Measurements from ENCODE around the gene CLTB. TPM values are rescaled to one million over a fixed set of nuclear protein-coding genes. Genes with fewer than 3 reads are reported as not detected.

The CLTB gene
- total RNA-seq, 1 donor from 2014 or later, result 38.1 TPM

- no peaks in the 10 kb centered on the region for H3K27me3 Mint-ChIP-seq
- H3K9me3 Mint-ChIP-seq, result no peaks in the 10 kb centered on the region
- peak overlapping the region; percentile 39 for H3K4me3 Mint-ChIP-seq
- no peak for DNase-seq (ENCODE audit: extremely low spot score, unreplicated experiment)
- no peak for TF ChIP-seq CTCF (conservative IDR thresholded peaks at IDR 0.05)
- H3K36me3 Mint-ChIP-seq, result peaks cover 12% of the 10 kb centered on the region
- peak overlapping the region; percentile 91 for H3K27ac Mint-ChIP-seq
- H3K4me1 Mint-ChIP-seq (ENCODE audit: unreplicated experiment), result peaks cover 25% of the 10 kb centered on the region
These were observed 14.8 kb downstream of the CLTB start for GRCh38 chr5:176401281-176402205.

GRCh38 chr5:176400382-176401156, 15.8 kb downstream of the CLTB start:
- peak overlapping the region; percentile 44 for H3K4me3 Mint-ChIP-seq
- no peak for TF ChIP-seq CTCF (conservative IDR thresholded peaks at IDR 0.05)
- no peak for DNase-seq (ENCODE audit: extremely low spot score, unreplicated experiment)
- H3K9me3 Mint-ChIP-seq, result no peaks in the 10 kb centered on the region
- no peaks in the 10 kb centered on the region for H3K27me3 Mint-ChIP-seq
- H3K36me3 Mint-ChIP-seq, result peaks cover 12% of the 10 kb centered on the region
- peaks cover 31% of the 10 kb centered on the region for H3K4me1 Mint-ChIP-seq (ENCODE audit: unreplicated experiment)
- H3K27ac Mint-ChIP-seq, result peak overlapping the region; percentile 91

GRCh38 chr5:176397736-176398420, 18.5 kb downstream of the CLTB start:
- Mint-ChIP-seq H3K4me1 (ENCODE audit: unreplicated experiment) (peaks cover 31% of the 10 kb centered on the region), H3K27ac (peak overlapping the region; percentile 72), H3K4me3 (no peak overlapping the region), H3K9me3 (no peaks in the 10 kb centered on the region), H3K36me3 (peaks cover 12% of the 10 kb centered on the region), H3K27me3 (no peaks in the 10 kb centered on the region)
- DNase-seq (ENCODE audit: extremely low spot score, unreplicated experiment), result no peak
- no peak for TF ChIP-seq CTCF (conservative IDR thresholded peaks at IDR 0.05)

GRCh38 chr5:176396330-176396729, 20.0 kb downstream of the CLTB start:
- DNase-seq (ENCODE audit: extremely low spot score, unreplicated experiment), result no peak
- Mint-ChIP-seq H3K9me3 (no peaks in the 10 kb centered on the region), H3K4me1 (ENCODE audit: unreplicated experiment) (peaks cover 20% of the 10 kb centered on the region), H3K36me3 (peaks cover 13% of the 10 kb centered on the region), H3K27ac (peak overlapping the region; percentile 85), H3K27me3 (no peaks in the 10 kb centered on the region), H3K4me3 (no peak overlapping the region)
- TF ChIP-seq CTCF (conservative IDR thresholded peaks at IDR 0.05), result no peak

- H3K4me3 Mint-ChIP-seq, result no peak overlapping the region
- no peak for TF ChIP-seq CTCF (conservative IDR thresholded peaks at IDR 0.05)
- H3K36me3 Mint-ChIP-seq, result peaks cover 13% of the 10 kb centered on the region
- H3K4me1 Mint-ChIP-seq (ENCODE audit: unreplicated experiment), result peaks cover 11% of the 10 kb centered on the region
- H3K9me3 Mint-ChIP-seq, result no peaks in the 10 kb centered on the region
- no peak for DNase-seq (ENCODE audit: extremely low spot score, unreplicated experiment)
- no peaks in the 10 kb centered on the region for H3K27me3 Mint-ChIP-seq
- peak overlapping the region; percentile 34 for H3K27ac Mint-ChIP-seq
These were observed 21.3 kb downstream of the CLTB start for GRCh38 chr5:176394881-176395675.
